ENCODE measurements around the gene TNNC1.

The TNNC1 gene

DNA sequence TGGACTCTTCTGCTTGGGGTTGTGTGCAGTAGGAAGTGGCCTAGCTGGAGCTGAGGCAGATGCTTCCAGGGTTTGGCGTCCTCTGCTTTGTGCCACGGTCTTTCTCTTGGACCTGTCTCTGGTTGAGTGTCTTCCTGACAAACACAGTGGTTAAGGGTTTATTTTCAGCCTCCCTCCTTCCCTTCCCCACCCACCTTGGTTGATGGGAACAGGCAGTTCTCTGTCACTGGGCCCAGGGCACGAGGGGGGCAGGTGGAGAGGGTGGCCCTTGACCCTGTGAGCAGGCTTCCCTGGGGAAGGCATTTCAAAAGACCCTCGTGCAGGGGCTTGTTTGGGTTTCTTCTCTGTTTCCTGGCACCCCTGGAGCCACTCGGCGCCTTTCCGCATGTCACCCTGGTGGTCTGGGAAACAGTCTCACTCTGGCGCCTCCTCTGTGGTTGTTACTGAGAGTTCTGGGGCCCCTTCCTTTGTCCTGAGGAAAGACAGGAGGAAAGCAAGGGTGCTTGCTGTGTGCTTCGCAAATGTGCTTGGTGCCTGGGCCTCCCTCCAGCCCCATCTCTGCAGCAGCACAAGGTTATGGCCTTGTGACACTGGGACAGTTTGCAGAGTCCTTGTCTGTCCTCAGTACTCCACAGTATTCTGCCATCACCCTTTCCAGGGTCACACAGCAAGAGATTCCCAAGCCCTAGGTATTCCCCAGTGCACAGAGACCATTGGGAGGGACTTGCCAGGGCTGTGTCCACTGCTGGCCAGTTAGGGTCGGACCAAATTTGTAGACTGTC is 31.0 kb upstream of the TNNC1 start:
- DNase-seq (ENCODE audit: low read depth in 2 of 2) = no peak

DNA sequence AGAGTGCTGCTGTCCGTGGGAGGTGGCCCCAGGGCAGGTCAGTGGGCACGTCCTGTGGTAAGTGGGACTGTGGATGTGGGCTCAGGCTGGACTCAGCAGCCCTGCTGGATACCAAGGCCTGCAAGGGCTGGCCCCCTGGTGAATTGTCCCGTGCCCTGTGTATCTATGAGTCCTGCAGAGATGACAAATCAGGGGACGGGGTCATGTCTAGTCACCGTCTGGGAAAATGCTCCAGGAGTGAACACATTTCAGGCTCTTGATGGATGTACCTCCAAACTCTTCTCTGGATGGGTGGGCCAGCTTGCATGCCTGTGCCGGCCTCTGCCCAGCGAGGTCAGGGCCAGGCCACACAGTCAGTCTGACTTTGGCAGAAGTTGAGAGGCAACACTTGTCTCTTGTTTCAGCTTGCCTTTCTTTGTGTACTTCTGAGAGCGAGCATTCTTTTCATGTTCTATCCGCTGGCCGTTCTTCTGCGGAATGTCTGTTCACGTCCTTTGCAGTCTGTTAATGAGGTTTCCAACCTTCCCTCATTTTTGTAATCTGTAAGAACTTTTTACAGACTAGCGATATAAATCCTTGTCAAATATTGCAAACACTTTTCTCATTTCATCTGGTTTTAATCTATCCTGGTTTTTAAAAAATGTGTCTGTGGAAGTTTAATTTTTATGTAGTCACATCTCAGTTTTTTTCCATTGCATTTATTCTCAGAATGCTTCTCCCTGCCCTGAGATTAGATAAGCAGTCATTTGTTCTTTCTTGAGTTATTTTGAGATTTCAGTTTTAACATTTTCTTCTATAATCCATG is 29.9 kb upstream of the TNNC1 start:
- DNase-seq (ENCODE audit: low read depth in 2 of 2) = no peak

DNA sequence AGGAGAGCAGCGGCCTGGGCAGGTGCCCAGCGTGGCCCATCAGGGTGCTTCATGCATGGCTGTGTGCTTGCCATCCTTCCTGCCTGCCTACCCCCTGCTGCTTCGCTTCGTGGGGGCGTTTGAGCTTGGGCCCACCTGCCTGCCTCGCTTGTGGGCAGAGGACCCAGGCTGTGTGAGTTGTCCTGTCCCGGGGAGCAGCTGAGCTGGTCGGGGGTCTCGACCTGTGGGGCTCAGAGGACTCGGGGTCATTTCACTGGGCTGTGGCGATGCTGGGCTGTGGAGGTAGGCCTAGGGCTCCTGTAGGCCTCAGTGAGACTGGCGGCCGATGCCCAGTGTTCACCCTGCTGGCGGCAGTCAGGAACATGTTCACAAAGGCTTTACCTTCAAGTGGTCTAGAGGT is 29.2 kb upstream of the TNNC1 start:
- no peak for DNase-seq (ENCODE audit: low read depth in 2 of 2)

DNA sequence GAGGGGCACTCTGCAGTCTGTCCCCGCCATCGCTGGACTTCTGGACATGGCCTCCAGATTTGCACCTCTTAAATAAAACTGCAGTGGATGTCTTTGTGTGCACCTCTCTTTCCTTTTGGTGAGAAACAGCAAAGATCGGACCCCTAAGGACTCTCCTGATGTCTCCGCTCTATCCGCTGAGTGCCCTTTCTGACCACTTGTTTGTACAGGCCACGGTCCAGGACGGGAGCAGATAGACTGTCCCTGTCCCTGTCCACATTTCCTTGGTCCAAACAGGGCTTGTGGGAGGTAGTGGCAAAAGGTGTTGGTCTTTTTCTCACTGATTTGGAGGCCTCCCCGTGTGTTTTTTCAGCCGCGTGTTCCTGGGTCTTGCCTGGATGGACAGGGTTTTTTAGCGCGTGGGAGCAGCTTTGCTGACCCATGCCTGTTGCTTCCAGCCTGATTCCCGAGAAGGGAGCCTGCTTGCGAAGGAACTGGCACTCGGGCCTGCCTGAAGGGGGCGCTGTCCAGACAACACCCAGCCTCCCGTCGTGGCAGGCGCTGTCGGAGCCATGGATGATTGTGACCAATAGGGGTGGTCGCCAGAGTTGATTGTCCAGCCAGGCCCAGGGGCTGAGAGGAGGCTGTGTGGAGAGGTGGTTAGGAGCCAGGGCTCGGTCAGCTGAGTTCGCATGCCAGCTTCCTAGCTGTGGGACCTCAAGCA is 28.1 kb upstream of the TNNC1 start:
- DNase-seq (ENCODE audit: low read depth in 2 of 2) = no peak

DNA sequence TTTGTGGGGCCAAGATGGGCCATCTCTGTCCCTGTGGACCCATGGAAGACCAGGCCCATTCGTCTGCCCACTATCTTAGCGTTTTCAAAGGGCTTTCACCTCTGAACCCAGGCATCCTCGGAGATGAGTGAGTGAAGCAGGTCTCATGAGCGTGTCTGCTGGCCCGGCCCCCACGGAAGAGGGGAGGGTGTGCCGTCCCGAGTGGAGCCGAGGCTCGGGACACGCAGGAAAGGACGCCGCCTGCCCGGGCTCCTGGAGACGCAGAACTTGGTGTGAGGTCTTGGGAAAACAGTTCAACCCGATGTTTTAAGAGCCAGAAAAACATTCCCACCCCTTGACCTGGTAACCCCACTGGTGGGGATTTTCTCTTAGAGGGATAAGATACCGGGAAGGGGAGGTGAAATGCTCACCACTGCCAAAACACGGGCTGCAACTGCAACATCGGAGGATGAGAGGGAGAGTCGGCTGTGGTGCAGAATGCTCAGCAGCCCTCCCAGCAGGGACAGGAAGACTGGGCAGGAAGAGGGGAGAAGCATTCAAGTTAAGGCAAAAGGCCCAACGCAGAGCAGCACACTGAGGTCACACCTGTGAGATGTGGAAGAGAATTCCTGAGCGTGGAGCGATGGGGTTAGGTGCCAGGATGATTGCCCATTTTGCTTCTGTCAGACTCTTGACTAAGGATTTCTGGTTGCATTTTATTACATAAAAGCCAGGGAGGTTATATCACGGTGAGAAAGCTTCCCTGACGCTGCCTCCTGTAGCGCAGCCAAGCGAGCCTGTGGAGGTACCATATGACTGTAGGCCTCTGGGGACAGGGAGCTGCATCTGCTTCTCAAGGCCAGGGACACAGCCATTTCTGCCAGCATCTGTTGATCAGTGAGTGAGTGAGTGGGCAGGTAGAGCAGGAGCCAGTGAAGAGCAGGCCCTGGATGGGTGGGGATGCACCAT is 27.2 kb upstream of the TNNC1 start:
- DNase-seq (ENCODE audit: low read depth in 2 of 2) = no peak

DNA sequence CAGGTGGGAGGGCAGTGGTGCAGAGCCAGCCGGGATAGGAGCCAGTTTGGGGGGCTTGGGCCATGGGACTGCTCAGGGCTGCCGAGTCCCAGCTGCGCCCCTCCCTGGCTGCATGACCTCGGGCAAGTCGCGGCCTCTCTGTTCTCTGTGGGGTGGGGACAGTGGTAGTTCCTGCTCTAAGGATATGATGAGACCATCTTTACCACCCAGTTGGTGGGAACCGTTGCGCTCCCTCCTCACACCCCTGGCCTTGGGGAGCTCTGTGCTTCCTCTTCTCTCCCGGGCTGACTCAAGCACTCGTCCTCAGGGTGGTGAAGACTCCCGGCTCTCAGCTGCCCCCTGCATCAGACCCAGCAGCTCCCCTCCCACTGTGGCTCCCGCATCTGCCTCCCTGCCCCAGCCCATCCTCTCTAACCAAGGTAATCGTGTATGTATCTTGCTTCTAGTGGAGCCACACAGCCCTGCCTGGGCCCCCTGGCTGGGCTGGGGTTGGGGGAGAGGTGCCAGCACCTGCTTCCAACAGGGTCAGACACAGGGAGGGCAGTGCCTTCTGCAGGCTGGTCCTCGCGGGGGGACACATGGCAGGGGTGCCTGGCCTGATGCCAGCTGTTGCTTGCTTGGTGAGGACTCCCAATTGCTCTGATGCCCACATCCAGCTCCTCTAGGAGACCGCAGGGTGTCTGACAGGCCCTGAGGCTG is 26.2 kb upstream of the TNNC1 start:
- DNase-seq (ENCODE audit: low read depth in 2 of 2) = no peak

DNA sequence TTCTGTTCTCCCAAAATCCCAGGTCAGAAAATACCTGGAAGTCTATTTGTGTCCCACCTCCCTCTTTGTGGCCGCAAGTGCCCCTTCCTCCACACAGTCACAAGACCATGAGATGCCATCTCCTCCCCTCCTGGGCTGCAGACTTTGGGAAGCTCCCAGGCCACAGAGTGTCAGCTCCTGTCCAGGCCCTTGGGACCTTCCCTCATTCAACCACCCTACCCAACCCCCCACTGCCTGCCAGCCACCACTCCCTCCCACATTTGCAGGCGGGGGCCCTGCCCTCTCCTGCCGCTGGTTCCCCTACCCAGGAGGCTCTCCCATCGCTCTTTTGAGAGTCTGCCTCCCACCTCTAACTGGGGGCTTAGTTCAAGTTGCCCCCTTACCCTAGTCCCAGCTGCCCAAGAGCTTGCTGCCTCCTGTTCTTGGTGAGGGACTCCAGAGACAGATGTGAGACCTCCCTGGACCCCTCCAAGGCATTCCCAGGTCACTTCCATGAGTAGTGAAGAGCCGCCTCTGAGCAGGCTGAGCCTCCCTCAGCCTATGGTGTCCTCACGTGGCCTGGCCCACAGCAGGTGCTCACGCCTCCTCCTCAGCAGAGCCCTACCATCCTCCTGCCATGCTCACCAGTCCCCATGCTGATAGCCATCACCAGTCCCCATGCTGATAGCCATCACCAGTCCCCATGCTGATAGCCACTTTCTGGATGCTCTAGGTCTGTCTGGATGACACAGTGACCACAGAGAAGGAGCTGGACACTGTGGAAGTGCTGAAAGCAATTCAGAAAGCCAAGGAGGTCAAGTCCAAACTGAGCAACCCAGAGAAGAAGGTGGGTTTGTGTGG is 25.4 kb upstream of the TNNC1 start:
- no peak for DNase-seq (ENCODE audit: low read depth in 2 of 2)

DNA sequence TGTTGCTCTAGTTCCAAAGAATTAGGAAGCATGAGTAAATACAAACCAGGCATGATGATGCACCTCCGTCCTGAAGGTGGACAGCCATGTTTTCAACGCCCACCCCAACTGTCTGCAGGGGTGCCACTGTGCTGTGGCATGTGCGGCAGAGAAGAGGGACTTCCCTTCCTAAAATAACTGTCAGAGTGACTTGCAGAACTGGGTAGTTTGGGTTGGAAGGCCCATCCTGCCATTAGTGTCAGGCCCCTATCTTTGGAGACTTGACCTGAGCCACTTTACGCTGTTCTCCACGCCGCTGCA is 23.9 kb upstream of the TNNC1 start:
- DNase-seq (ENCODE audit: low read depth in 2 of 2) = no peak

DNA sequence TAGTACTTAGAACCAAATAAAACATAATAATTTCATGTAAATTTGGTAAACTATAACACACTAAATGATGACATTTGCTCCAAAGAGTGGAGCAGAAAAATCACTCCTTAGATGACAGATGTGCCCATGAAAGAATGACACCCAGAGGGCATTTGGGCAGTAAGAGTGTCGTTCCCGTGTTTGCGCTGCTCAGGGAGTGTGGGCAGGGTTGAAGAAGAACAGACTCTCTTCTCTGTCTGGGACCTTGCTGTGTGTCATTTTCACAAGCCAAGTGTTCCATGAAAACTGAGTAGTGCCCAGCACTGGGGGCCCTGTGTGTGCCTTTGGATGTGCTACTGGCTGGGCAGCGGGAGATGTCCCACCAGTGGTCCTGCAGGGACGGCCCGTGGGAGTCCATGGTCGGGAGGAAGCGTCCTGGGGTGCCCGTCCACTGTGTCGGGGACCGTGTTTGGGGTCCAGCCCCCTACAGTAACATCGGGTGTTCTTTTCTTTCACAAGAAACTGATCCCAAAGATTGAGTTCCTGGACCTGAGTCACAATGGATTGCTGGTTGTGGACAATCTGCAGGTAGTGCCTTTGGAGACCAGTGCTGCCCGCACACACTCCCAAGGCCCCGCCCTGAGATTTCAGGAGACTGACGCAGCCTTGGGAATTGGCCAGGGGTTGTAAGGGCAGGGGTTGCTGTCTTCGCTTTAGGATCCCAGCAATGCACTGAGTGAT is 23.4 kb upstream of the TNNC1 start:
- no peak for DNase-seq (ENCODE audit: low read depth in 2 of 2)

DNA sequence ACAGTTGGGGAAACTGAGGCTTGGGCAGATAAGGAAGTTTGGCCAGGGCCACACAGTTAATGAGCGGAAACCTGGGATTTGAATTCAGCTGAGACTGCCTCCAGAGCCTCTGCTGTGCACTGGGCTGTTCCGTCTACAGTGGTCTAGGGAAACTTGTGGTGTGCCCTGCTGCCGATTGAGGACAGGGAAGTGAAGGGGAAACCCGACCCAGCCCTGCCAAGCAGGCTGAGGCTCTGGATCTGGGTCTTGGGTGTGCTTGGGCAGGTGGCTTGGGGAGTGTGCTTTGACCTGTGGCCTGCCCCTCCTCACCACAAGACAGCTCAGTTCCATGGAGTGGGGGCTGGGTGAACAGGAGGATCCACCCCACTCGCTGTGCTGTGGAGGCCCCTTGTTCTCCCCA is 19.2 kb upstream of the TNNC1 start:
- DNase-seq (ENCODE audit: low read depth in 2 of 2) = no peak

DNA sequence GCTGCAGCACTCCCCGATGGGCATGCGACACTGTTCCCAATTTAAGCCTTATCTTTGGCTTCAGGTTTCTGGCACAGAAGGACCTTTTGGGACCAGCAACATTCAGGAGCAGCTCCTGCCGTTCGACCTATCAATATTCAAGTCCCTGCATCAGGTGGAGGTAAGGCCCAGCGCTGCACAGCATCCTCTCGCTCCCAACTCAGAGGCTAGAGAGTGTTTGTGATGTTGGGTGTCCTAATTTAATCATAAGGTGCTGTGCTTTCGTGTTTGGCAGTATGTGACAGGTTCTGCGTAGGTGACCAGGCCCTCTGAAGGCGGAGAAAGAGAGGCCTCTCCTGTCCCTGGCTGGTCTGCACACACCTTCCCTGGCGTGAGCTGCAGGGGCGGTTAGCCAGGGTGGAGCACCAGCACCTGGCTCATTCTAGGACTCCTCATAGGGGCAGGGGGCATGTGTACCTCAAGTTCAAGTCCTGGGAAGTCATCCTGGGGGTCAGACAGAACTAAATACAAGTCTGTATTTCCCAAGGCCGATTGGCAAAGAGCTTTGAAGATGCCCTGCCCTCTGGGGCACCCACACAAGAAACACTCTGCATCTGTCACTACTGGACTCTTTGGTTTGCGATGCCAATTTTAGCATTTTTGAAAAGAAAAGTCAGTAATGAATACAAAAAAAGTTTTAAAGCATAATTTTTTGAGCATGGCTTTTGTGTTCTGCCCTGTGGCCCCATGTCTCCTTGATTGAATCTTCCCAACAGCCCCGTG is 18.6 kb upstream of the TNNC1 start:
- no peak for DNase-seq (ENCODE audit: low read depth in 2 of 2)

DNA sequence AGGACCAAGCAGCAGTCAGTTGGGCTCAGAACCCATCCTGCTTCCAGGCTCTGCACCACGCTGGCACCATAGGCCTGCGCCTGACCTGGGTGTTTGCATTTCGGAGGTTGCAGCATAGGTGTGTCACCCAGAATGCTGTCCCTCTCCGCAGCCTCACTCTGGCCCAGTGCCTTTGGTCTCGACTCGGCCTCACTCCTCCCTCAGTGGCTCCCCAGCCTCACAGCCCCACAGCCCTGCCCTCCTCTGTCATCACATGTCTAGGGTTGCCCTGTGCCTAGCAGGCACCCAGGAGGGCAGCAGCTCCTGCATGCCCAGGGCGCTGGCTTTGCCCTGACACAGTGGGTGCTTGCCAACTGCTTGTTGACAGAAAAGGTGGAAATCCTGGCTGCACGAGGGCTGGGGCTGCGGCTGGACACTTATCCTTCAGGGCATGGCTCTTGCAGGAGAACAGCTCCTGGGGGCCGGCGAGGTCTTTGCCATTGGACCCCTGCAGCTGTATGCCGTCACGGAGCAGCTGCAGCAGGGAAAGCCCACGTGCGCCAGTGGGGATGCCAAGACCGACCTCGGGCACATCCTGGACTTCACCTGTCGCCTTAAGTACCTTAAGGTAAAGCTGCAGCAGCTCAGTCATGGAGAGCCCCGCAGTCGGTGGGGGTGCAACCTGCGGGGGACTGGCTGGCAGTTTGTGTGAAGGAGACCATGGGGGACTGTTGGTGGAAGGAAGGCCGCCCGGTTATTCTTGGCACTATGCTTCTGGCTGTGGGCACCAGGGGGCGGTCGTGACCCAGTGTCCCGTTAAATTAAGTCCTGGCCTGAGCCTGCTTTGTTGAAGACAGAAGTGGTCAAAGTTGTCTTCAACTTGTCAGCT is 17.8 kb upstream of the TNNC1 start:
- DNase-seq (ENCODE audit: low read depth in 2 of 2) = no peak

DNA sequence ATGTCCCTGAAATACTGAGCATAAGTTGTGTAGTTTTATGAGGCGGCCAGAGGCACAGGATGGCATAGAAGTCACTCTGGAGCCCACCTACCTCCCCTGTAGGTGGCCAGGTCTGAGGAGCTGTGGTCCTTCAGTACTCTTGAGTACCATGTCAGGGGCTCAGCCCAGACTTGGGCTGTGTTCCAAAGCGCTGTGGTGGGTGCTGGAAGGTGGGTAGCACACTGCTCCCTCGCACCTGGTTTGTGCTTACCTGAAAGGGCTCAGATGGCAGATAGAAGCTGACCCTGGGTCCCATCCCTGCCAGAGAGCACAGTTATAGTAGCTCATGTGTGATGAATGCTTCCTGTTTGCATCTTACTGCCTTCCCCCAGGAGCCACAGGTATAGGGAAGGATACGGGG is 17.1 kb upstream of the TNNC1 start:
- DNase-seq (ENCODE audit: low read depth in 2 of 2) = no peak

DNA sequence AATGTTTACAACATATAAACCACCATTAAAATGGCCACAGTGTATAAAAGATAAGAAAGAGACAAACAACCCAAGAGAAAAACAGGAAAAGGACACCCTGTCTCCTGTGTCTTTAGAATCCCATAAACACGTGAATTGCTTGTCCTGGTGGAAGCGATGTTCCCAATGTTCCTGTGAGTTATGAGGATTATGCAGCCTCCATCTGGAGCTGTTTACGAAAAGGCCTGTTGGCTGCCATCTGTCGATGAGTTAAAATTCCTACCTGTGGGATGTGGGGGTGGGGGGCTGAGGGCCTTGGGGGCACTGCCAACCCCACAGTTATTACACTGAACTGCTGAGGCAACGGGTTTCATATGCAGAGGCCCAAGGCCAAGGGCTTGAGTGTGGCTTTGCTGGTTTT is 15.2 kb upstream of the TNNC1 start:
- DNase-seq (ENCODE audit: low read depth in 2 of 2) = no peak

DNA sequence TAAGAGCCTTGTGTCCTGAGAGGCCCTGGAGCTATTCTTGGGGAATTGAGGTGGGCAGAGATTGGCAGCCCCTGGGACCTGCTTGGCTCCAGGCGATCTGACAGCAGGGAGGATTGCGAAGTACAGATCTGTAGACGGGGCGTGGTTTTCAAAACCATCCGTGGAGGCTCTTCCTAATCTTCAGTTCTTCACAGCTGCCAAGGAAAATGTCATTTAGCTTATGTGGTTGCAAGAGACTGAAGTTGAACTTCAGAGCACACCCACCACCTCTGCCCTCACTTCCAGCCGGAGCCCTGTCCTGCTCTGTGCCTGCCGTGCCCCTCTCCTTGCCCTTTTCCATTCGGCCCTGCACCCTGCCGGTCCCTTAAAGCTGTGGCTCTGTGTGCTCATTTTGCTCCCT is 14.5 kb upstream of the TNNC1 start:
- no peak for DNase-seq (ENCODE audit: low read depth in 2 of 2)

DNA sequence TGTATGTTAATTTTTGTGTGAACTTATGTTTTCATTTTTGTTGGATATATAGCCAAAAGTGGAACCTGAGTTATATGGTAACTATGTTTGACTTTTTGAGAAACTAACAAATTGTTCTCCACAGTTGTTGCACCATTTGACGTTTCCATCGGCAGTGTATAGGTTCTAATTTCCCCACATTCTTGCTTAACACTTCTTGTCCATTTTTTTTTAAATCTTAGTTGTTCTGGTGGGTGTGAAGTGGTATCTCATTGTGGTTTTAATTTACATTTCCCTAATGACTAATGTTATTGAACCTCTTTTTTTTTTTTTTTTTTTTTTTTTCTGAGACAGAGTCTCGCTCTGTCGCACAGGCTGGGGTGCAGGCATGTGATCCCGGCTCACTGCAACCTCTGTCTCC is 9.6 kb upstream of the TNNC1 start:
- DNase-seq (ENCODE audit: low read depth in 2 of 2) = no peak

DNA sequence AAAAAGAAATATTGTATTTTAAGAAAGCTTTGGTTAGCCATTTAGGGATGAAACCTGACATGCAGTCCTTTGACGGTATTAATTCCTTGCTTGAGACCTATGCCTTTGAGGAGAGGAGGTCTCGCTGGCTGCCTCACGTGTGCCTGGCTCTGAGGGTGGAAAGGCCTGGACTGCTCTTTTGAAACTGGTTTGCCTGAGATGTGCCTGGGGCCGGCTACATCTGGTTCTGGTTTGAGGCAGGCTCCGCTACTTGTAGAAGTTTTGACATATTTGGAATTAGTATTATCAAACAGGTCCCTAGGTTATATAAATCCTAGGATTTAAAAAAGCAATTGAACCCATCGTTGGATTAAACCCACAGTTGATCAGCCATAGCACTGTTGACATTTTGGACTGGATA is 8.0 kb upstream of the TNNC1 start:
- no peak for DNase-seq (ENCODE audit: low read depth in 2 of 2)

Measured in stimulated activated CD8-positive, alpha-beta memory T cell treated with anti-CD3 and anti-CD28 coated beads, Interleukin-2, amount 100 ng/mL, for 1 hour (primary cell).